HG03139 (cell line): ENCODE data around the gene STK32C.

Experiments
- ATAC-seq: cut with Tn5 transposase; IDR thresholded peaks from one replicate; pipeline ENCODE4 v1.9.1; 2021; ENCODE audit not compliant: unreplicated experiment

Gene STK32C

GRCh38 chr10:132174237-132174636, 133.5 kb downstream of the STK32C start:
- ATAC-seq: no peak

- ATAC-seq: no peak
These were observed 134.6 kb downstream of the STK32C start for GRCh38 chr10:132173185-132173584.

- ATAC-seq: no peak
These were observed 135.4 kb downstream of the STK32C start for GRCh38 chr10:132172091-132173066.

GRCh38 chr10:132170561-132171361, 137.0 kb downstream of the STK32C start:
- no peak for ATAC-seq

GRCh38 chr10:132169766-132170560, 137.8 kb downstream of the STK32C start:
- no peak for ATAC-seq

- ATAC-seq: no peak
These were observed 138.6 kb downstream of the STK32C start for GRCh38 chr10:132169031-132169765.

GRCh38 chr10:132168571-132169030, 139.1 kb downstream of the STK32C start:
- ATAC-seq: no peak

- ATAC-seq: no peak
These were observed 139.8 kb downstream of the STK32C start for GRCh38 chr10:132167976-132168375.

- ATAC-seq: no peak
These were observed 140.6 kb downstream of the STK32C start for GRCh38 chr10:132167041-132167674.

GRCh38 chr10:132166216-132166950, 141.4 kb downstream of the STK32C start:
- ATAC-seq: no peak

GRCh38 chr10:132165416-132165980, 142.3 kb downstream of the STK32C start:
- ATAC-seq: no peak

- ATAC-seq: no peak
These were observed 142.9 kb downstream of the STK32C start for GRCh38 chr10:132164761-132165278.

GRCh38 chr10:132163826-132164515, 143.8 kb downstream of the STK32C start:
- ATAC-seq: no peak

- no peak for ATAC-seq
These were observed 144.4 kb downstream of the STK32C start for GRCh38 chr10:132163278-132163765.

- no peak for ATAC-seq
These were observed 145.0 kb downstream of the STK32C start for GRCh38 chr10:132162590-132163277.

- peak; percentile 58 for ATAC-seq
These were observed 145.7 kb downstream of the STK32C start for GRCh38 chr10:132162021-132162531.
